Upper lobe of left lung (tissue), 4 donors: ENCODE measurements around the gene OR10T2.

Experiments
- EP300 ChIP-seq, 4 donors: sonication (generic); formaldehyde crosslinking; IDR thresholded peaks; one replicate each; pipeline ENCODE4 v1.5.1; 2017; ENCODE audit warnings: antibody characterized with exemption in 4 of 4, control low read depth in 2 of 4
- POLR2A ChIP-seq, 4 donors: fragments of 450-650 bp; IDR thresholded peaks; one replicate each; pipeline ENCODE4 v1.5.1; 2016 to 2017; ENCODE audit warnings: antibody characterized with exemption in 4 of 4, mild to moderate bottlenecking in 2 of 4
- POLR2AphosphoS5 ChIP-seq, 2 donors: sonication (generic); formaldehyde crosslinking; IDR thresholded peaks; one replicate each; pipeline ENCODE4 v1.5.1; 2017; ENCODE audit warnings: antibody characterized with exemption in 2 of 2
- TF ChIP-seq, protein P1 (sequence below), 6 experiments: fragments of 450-650 bp in 4 of 6; fragments of 200-600 bp in 2 of 6; sonication (generic) in 2 of 6; IDR thresholded peaks; one replicate each; pipeline ENCODE4 v1.5.1; 2016 to 2019; ENCODE audit warnings: antibody characterized with exemption in 6 of 6

DNA sequence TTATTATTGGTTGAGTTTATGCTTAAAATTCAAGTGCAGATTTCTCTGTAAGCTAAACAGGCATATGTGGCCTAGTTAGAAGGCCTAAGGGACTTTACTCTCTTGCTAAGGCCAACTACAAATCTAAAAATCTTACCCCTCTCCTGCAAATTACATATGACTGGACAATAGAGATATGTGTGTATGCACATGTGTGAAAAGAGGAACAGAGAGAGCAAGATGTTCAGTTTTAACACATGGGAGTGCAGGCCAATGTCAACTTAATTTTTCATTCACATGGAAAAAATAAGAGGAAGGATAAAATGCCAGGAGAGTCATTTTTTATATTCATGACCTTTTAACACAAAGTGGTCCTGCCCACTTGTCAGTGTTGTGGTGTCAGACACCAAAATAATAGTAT lies 18.3 kb upstream of the OR10T2 start:
- TF ChIP-seq, protein P1, sequence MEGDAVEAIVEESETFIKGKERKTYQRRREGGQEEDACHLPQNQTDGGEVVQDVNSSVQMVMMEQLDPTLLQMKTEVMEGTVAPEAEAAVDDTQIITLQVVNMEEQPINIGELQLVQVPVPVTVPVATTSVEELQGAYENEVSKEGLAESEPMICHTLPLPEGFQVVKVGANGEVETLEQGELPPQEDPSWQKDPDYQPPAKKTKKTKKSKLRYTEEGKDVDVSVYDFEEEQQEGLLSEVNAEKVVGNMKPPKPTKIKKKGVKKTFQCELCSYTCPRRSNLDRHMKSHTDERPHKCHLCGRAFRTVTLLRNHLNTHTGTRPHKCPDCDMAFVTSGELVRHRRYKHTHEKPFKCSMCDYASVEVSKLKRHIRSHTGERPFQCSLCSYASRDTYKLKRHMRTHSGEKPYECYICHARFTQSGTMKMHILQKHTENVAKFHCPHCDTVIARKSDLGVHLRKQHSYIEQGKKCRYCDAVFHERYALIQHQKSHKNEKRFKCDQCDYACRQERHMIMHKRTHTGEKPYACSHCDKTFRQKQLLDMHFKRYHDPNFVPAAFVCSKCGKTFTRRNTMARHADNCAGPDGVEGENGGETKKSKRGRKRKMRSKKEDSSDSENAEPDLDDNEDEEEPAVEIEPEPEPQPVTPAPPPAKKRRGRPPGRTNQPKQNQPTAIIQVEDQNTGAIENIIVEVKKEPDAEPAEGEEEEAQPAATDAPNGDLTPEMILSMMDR (IDR thresholded peaks at IDR 0.05) = no peak
- TF ChIP-seq POLR2A (IDR thresholded peaks at IDR 0.05) = no peak
- TF ChIP-seq POLR2AphosphoS5 (IDR thresholded peaks at IDR 0.05) = no peak
- no peak for TF ChIP-seq EP300 (IDR thresholded peaks at IDR 0.05)
